Parathyroid adenoma (tissue), 2 donors: ENCODE measurements around the gene SLC7A6.
A peak's percentile ranks its signal among the peaks of the same experiment; 100 is the strongest.

ENCODE experiments used
- H2AFZ ChIP-seq: fragments of 300-600 bp; sonication (generic); one replicate; pipeline ENCODE4 v1.7.0; 2017; ENCODE audit warnings: antibody characterized with exemption, mild to moderate bottlenecking
- H3K27ac ChIP-seq: fragments of 300-600 bp; sonication (generic); one replicate; pipeline ENCODE4 v1.7.0; 2017
- H3K27me3 ChIP-seq: fragments of 300-600 bp; sonication (generic); one replicate; pipeline ENCODE4 v1.7.0; 2017; ENCODE audit warnings: low read length; ENCODE audit not compliant: control insufficient read depth, insufficient read depth
- H3K36me3 ChIP-seq: fragments of 300-600 bp; sonication (generic); one replicate; pipeline ENCODE4 v1.7.0; 2017; ENCODE audit warnings: low read length; ENCODE audit not compliant: control insufficient read depth, insufficient read depth
- H3K4me1 ChIP-seq: fragments of 300-600 bp; sonication (generic); one replicate; pipeline ENCODE4 v1.7.0; 2017; ENCODE audit warnings: control low read depth
- H3K4me2 ChIP-seq: fragments of 300-600 bp; sonication (generic); one replicate; pipeline ENCODE4 v1.7.0; 2017; ENCODE audit warnings: low read length
- H3K4me3 ChIP-seq: fragments of 300-600 bp; sonication (generic); one replicate; pipeline ENCODE4 v1.7.0; 2017; ENCODE audit warnings: low read depth, low read length
- H3K79me2 ChIP-seq: fragments of 300-600 bp; sonication (generic); one replicate; pipeline ENCODE4 v1.7.0; 2017; ENCODE audit warnings: control low read depth
- H3K9ac ChIP-seq: fragments of 300-600 bp; sonication (generic); one replicate; pipeline ENCODE4 v1.7.0; 2017; ENCODE audit warnings: mild to moderate bottlenecking
- H3K9me3 ChIP-seq: fragments of 300-600 bp; sonication (generic); one replicate; pipeline ENCODE4 v1.7.0; 2017; ENCODE audit warnings: low read length; ENCODE audit not compliant: control insufficient read depth
- CTCF ChIP-seq: fragments of 300-600 bp; sonication (generic); IDR thresholded peaks from one replicate; pipeline ENCODE4 v1.7.0; 2017; ENCODE audit warnings: antibody characterized with exemption, mild to moderate bottlenecking
- donor health status: primary hyperparathyroidism.

The SLC7A6 gene

GRCh38 chr16:68242085-68242484, 22.2 kb upstream of the SLC7A6 start:
- peaks cover 14% of the 10 kb centered on the region for H3K4me1 ChIP-seq
- H3K79me2 ChIP-seq = peaks cover 15% of the 10 kb centered on the region
- H3K9ac ChIP-seq = no peak overlapping the region
- no peaks in the 10 kb centered on the region for H3K27me3 ChIP-seq
- no peak overlapping the region for H3K4me2 ChIP-seq
- H3K36me3 ChIP-seq = no peaks in the 10 kb centered on the region
- no peak overlapping the region for H3K4me3 ChIP-seq
- no peak overlapping the region for H2AFZ ChIP-seq
- no peak overlapping the region for H3K27ac ChIP-seq
- TF ChIP-seq CTCF = no peak
- H3K9me3 ChIP-seq = no peaks in the 10 kb centered on the region

- Histone ChIP-seq H3K4me1 (peaks cover 14% of the 10 kb centered on the region), H3K27me3 (no peaks in the 10 kb centered on the region), H2AFZ (no peak overlapping the region), H3K4me2 (no peak overlapping the region), H3K9me3 (no peaks in the 10 kb centered on the region), H3K27ac (no peak overlapping the region), H3K36me3 (no peaks in the 10 kb centered on the region), H3K9ac (no peak overlapping the region), H3K79me2 (peaks cover 15% of the 10 kb centered on the region), H3K4me3 (no peak overlapping the region)
- no peak for TF ChIP-seq CTCF
Measured at GRCh38 chr16:68242926-68243858, 21.1 kb upstream of the SLC7A6 start.

- no peaks in the 10 kb centered on the region for H3K9me3 ChIP-seq
- H3K4me2 ChIP-seq = peak overlapping the region; percentile 97
- peak overlapping the region; percentile 70 for H3K4me3 ChIP-seq
- peaks cover 15% of the 10 kb centered on the region for H3K79me2 ChIP-seq
- no peaks in the 10 kb centered on the region for H3K36me3 ChIP-seq
- no peaks in the 10 kb centered on the region for H3K27me3 ChIP-seq
- H3K9ac ChIP-seq = no peak overlapping the region
- no peak overlapping the region for H3K27ac ChIP-seq
- peak overlapping the region; percentile 100 for H2AFZ ChIP-seq
- TF ChIP-seq CTCF = no peak
- H3K4me1 ChIP-seq = peaks cover 14% of the 10 kb centered on the region
Measured at GRCh38 chr16:68244481-68244902, 19.8 kb upstream of the SLC7A6 start.

DNA sequence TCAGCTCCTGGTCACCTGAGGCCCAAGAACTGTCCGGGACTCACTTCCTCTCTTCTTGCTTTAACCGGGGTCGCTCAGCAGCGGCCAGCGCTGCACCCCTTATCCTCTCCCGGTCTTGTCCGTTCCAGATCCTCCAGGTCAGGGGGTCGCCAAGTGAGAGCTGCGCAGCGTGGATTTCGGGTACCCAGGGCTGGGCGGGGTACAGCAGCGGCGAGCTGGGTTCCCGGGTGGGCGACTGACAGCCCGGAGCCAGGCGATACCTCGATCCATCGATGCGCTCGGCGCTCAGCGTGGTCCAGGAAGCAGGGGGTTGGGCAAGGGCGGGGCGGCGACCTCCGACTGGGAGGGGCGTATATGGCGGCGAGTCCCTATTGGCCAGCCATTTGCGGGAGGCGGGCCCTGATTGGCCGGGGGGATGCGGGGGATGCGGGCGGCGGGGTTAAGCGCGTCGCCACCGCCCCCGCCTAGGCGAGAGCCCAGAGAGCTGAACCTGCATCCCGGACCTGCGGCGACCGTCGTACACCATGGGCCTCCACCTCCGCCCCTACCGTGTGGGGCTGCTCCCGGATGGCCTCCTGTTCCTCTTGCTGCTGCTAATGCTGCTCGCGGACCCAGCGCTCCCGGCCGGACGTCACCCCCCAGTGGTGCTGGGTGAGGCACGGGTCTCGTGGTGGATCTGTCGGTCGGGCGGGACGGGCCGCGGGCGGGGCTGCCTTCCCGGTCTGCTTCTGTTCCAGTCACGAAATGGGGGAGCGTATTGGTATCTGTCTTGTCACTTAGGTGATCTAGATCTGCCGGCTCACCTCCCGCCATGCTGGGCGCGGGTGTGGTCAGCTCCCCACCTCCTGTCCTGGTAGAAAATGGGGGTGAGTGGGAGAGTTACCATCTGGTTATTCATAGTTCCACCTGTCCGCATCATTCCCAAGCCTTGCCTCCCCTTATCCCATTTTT, 19.1 kb upstream of the SLC7A6 start, which contains the start of gene PLA2G15:
Gene PLA2G15, plus strand, starts transcription at position 471 of the 951 bp plus-strand sequence. Its CDS starts 54 bp downstream, at position 525.
- peak within 1 kb of the TSS; percentile 36 for H3K27ac ChIP-seq
- H3K4me1 ChIP-seq = peaks cover 14% of the 10 kb centered on the region
- no peaks in the 10 kb centered on the region for H3K27me3 ChIP-seq
- H3K4me2 ChIP-seq = peak within 1 kb of the TSS; percentile 97
- peaks cover 15% of the 10 kb centered on the region for H3K79me2 ChIP-seq
- H2AFZ ChIP-seq = peak within 1 kb of the TSS; percentile 100
- peak within 1 kb of the TSS; percentile 70 for H3K4me3 ChIP-seq
- no peak for TF ChIP-seq CTCF
- no peaks in the 10 kb centered on the region for H3K9me3 ChIP-seq
- H3K9ac ChIP-seq = no peak within 1 kb of the TSS
- no peaks in the 10 kb centered on the region for H3K36me3 ChIP-seq
